ENCODE results near the gene AK8. TPM values are rescaled to one million over a fixed set of nuclear protein-coding genes. Genes with fewer than 3 reads are reported as not detected.

The AK8 gene
- total and polyA plus RNA-seq, 2 of the 4 experiments (the other 2 are of a cell fraction), result under 0.01 to 0.09 TPM

GRCh38 chr9:132826621-132827365 lies 51.3 kb downstream of the AK8 start:
- DNase-seq (no peak), ATAC-seq (ENCODE audit: low read depth) (no peak)
- Histone ChIP-seq H2AFZ (replicated peaks; ENCODE audit: low read length, poor library complexity) (no peak overlapping the region), H3K18ac (ENCODE audit: low read depth, low read length) (no peak overlapping the region), H3K27ac (ENCODE audit: insufficient read depth, low read length) (no peak overlapping the region), H2AK5ac (ENCODE audit: low read depth, low read length) (no peak overlapping the region), H3K4me3 (ENCODE audit: insufficient read depth, low read depth, low read length) (no peak overlapping the region), H3K4ac (ENCODE audit: low read depth, low read length) (no peak overlapping the region), H3K9me1 (ENCODE audit: insufficient read depth, low read length) (no peaks in the 10 kb centered on the region), H2AK9ac (replicated peaks; ENCODE audit: low read depth, low read length, poor library complexity) (no peak overlapping the region), H4K91ac (ENCODE audit: insufficient read depth, low read depth, low read length) (no peak overlapping the region), H3K14ac (replicated peaks; ENCODE audit: low read depth, low read length) (no peak overlapping the region), H3K27me3 (ENCODE audit: control insufficient read depth, insufficient read depth, low read length) (peaks cover 46% of the 10 kb centered on the region), H3K36me3 (ENCODE audit: control insufficient read depth, insufficient read depth, low read length) (no peaks in the 10 kb centered on the region), H3K4me2 (ENCODE audit: low read depth, low read length) (no peak overlapping the region), H3K4me1 (ENCODE audit: control insufficient read depth, insufficient read depth, low read length) (no peaks in the 10 kb centered on the region), H3K9me3 (ENCODE audit: control insufficient read depth, insufficient read depth, low read length) (no peaks in the 10 kb centered on the region), H3K9ac (ENCODE audit: low read depth, low read length) (no peak overlapping the region), H4K8ac (ENCODE audit: low read depth in 2 of 2, low read length in 2 of 2) (no peak overlapping the region), H3K79me1 (ENCODE audit: low read depth in 1 of 2, low read length in 2 of 2) (no peaks in the 10 kb centered on the region), H2BK15ac (ENCODE audit: low read depth, low read length) (no peak overlapping the region), H4K20me1 (ENCODE audit: insufficient read depth, low read length) (no peaks in the 10 kb centered on the region; the same call in 1 of the 2 replicates), H2BK20ac (ENCODE audit: low read depth, low read length) (no peak overlapping the region), H4K5ac (ENCODE audit: low read depth, low read length) (no peak overlapping the region), H2BK120ac (ENCODE audit: low read depth, low read length) (no peak overlapping the region), H3K23ac (ENCODE audit: low read depth, low read length) (no peak overlapping the region), H2BK5ac (ENCODE audit: low read depth, low read length, poor library complexity, severe bottlenecking) (no peak overlapping the region), H3K56ac (ENCODE audit: extremely low read depth, insufficient read depth, low read length) (no peak overlapping the region)
- WGBS, 2 experiments (ENCODE audit: extremely low coverage in 2 of 2, insufficient read length in 1 of 2), result 68% methylated on average over 8 of the region's 13 CpGs; no CpG with 5 or more reads in 1 of the 2 experiments
- TF ChIP-seq RCOR1 (IDR thresholded peaks at IDR 0.05; ENCODE audit: insufficient replicate concordance, low read length) (no peak), MXI1 (IDR thresholded peaks at IDR 0.05; ENCODE audit: borderline replicate concordance, low read depth, low read length) (no peak), FOS (IDR thresholded peaks at IDR 0.05; ENCODE audit: low read depth, low read length) (no peak), ELK1 (IDR thresholded peaks at IDR 0.05; ENCODE audit: borderline replicate concordance, low read depth, low read length) (no peak), CHD1 (IDR thresholded peaks at IDR 0.05; ENCODE audit: low read depth, low read length) (no peak), SMC3 (IDR thresholded peaks at IDR 0.05; ENCODE audit: low read depth, low read length) (no peak), NFE2L2 (IDR thresholded peaks at IDR 0.05; ENCODE audit: low read depth, low read length) (no peak), POLR2A (IDR thresholded peaks at IDR 0.05; ENCODE audit: low read depth, low read length) (no peak)
- intact Hi-C loops (cut with micrococcal nuclease) (no loop called here), in situ Hi-C loops (cut with MboI; ENCODE audit: low sequenced_read_pairs) (no loop called here), dilution Hi-C loops (cut with HindIII; ENCODE audit: low sequenced_read_pairs, unreplicated experiment) (no loop called here)
- ChIA-PET CTCF (no interaction called here), POLR2A (ENCODE audit: unreplicated experiment) (no interaction called here)
- BruUV-seq (replicated peaks), result no TSS peak

Data from IMR-90 (cell line).